Measurements from ENCODE around the gene ECM1.

Gene ECM1
- total RNA-seq: 0.72 to 0.77 reads per million in 2 donors

DNA sequence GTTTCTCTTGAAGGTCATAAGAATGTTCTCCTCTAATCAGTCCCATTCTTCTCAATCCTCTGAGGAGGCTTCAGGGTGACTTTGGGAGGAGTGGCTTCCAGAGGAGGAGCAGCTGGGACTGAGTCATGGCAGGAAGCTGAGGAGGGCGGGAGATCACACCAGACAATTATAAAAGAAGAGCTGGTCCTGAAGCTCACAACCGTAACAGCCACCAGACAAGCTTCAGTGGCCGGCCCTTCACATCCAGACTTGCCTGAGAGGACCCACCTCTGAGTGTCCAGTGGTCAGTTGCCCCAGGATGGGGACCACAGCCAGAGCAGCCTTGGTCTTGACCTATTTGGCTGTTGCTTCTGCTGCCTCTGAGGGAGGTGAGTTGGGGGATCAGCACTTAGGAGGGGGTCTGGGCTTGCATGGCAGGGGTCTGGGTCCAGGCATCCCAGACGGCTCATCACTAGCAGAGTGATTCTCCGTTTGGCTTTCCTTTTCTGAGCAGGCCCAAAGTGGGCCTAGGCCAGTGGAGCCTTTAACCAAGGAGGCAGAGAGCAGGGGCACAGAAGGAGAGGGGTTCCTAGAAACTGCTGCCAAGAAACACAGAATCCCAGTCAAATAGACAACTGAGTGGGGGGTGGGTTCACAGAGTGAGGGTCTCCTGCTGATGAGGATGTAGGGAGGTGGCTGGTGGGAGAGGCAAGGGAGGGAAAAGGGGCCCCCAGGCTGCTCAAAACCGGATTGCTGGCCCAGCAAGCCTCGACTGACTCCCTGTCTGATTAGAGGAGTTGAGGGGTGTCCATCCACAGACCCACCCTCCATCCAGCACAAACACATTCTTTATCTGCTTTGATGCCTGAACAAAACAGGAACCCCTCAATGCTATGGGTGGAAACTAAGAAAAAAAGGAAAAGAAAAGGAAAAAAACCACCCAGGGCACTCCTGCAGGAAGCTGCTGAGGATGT is at the start of gene ECM1:
TSS of gene ECM1 (plus strand) at position 198 of the 953 bp plus-strand sequence. CDS start at position 299, 101 bp downstream.
- no peak for DNase-seq

GRCh38 chr1:150464422-150464826 is 43.5 kb upstream of the ECM1 start:
- DNase-seq: peak; percentile 58

DNA sequence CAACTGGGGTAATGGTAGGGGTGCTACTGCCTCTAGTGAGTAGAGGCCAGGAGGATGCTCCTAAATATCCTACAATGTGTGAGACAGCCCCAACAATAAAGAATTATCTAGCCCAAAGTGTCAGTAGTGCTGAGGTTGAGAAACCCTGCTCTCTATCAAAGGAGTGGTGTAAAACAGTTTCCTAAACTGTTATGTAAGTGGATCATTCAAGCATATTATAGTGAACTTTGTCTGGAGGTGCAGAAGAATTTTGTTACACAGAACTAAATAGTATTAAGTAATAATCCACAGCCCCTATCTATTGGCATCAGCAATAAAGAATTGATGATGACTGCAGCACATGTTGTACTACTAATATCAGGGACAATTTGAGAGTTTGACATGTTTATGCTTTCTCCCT is 40.9 kb upstream of the ECM1 start:
- DNase-seq: no peak

- no peak for DNase-seq
Observed at GRCh38 chr1:150469291-150469690, 38.6 kb upstream of the ECM1 start.

DNA sequence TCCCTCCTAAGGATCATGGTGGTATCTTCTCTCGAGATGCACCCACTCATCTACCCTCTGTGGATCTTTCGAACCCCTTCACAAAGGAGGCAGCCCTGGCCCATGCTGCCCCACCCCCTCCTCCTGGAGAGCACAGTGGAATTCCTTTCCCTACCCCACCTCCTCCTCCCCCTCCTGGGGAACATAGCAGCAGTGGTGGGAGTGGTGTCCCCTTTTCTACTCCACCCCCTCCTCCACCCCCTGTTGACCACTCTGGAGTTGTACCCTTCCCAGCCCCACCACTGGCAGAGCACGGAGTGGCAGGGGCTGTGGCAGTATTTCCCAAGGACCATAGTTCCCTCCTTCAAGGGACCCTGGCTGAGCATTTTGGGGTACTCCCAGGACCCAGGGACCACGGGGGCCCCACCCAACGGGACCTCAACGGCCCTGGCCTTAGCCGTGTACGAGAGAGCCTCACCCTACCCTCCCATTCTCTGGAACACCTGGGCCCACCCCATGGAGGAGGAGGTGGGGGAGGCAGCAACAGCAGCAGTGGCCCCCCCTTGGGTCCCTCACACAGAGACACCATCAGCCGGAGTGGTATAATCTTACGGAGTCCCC is 35.2 kb upstream of the ECM1 start:
- no peak for DNase-seq

DNA sequence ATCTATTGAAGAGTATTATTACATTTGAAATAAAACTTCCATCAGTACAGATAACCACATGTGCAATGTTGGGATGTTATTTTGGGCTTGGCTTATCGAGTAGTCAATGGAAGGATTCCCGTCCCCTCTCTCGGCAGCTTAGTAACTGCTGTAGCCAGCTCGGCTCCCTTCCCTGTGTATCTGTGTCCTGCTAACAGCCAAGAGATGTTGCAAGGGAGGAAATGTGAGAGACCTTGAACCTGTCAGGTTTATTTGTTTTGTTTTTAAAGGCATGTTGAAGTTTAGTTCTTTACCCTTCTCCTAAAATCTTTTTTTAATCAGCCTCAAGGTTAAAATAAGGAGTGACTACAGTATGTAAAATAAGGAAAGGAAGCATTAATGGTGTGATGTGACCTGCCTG is 34.2 kb upstream of the ECM1 start:
- no peak for DNase-seq

DNA sequence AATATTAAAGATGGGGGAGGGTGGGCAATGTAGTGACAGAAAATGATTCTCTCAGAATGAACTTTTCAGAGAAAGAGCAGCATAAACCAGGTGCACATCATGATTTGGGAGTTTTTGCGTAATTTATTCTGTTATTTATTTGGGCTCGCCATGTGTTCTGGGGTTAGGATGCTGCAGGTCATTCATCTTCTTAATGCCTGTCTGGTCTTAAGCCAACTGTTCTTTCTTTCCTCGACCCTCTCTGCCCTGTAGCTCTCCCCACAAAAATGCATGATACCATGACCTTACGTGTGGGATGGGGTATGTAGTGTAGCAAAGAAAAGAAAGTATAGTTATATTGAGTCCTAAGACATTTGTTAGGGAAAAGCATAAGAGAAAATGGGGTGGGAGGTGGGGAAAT is 33.0 kb upstream of the ECM1 start:
- no peak for DNase-seq

- DNase-seq: no peak
Observed at GRCh38 chr1:150476754-150477153, 31.2 kb upstream of the ECM1 start.

DNA sequence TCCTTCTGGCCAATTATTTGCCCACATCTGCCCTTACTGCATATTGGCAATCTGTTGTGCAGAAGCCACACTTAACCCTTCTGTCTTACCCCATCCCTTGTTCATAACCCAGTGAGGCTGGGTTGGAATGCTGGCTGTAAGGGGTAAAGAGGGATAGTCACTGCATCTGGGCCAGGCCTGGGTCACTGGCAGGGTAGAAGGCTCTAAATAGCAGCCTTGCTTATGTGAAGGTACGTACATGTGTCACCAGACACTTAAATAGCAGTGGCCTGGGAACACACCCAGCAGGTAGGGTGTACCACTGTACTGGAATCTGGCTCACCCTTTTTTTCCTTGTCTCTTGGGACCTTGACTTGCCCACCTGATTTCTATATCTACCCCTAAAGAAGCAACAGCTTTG is 30.6 kb upstream of the ECM1 start:
- no peak for DNase-seq

DNA sequence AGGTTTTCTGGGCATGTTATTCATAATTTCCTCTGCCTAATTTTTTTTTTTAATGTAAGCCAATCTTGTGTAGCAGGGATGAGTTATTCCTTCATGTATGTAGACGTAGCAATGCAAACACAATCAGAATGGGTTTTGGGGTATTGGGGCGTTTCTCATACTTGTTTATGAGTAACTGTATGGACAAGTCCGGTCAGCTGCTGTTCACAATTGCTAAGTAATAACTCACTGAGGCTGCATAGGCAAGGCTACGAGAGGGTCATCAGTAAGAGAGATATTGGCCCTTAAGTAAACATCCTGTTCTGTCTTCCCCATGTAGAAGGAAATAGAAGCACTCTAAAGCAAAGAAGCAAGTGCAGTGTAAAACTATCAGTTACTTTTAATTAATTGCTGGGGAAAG is 30.2 kb upstream of the ECM1 start:
- DNase-seq: no peak

DNA sequence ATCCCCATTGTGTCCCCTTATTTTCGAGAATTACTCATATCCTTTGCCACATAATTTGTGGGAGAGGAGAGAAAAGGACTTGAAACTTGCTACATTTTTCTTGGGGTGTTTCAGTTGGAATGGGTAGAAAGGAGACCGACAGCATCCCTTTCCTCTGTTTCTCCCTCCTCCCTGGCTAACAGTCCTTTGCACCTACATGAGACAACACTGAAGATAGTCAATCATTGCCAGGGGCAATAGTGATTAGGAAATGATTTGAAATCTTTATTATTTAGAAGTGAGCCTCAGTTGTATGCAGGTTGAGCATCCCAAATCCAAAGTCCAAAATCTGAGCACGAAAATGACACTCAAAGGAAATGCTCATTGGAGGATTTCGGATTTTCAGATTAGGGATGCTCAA is 28.5 kb upstream of the ECM1 start:
- DNase-seq: no peak

DNA sequence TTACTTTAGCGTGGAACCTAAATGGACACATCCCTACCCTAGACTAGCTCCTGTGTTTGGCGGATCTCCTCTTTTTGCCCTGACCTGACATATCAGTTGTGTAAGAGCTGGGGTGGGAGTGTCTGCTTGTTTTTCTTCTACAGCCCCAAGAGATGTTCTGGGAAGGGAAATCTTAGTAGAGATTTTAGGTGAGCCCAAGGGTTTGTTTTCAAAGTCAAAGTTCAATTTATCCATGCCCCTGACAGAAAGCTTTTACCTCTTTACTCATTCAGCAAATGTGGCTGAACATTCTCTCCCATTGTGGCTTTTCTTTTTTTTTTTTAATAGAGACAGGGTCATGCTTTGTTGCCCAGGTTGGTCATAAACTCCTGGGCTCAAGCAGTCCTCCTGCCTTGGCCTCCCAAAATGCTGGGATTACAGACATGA is 28.0 kb upstream of the ECM1 start:
- DNase-seq: no peak

- no peak for DNase-seq
Observed at GRCh38 chr1:150484431-150484830, 23.5 kb upstream of the ECM1 start.

- no peak for DNase-seq
Observed at GRCh38 chr1:150484861-150485260, 23.0 kb upstream of the ECM1 start.

DNA sequence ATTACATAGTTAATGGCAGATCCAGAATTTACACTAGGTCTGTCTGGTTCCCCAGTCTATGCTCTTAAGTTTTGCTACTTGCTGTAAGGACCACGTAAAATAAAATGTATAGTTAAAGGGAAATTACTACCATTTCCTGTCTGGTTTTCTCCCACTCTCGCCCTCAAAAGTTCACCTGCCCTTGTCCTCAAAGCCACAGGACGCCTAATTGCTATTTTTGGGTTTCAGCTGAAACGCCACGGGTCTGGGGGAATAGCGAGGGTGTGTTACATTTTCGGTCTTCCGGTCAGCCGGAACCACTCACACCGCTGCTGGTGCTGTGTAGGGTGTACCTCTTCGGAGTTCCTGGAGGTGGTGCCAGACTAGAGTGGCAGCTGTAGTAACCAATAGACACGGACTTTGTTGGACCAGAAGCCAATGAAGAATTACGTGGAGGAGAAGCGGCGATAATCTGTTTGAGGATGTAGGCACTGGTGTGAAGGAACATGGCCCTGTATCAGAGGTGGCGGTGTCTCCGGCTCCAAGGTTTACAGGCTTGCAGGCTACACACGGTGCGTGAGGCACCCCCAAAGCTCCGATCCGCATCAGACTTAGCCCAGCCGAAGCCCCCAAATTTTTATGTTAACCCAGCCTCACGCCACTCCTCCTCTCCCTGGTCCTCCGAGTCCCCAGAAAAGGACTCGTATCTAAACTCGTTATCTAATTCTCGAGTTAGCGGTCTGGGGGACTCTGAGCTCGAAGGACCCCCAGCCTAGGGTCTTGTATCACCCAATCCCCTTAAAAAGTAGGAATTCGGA is 20.7 kb upstream of the ECM1 start, which contains the start of gene TARS2:
TSS of gene TARS2 (plus strand) at position 454 of the 797 bp plus-strand sequence. CDS start at position 486, 32 bp downstream.
- peak; percentile 83 for DNase-seq

GRCh38 chr1:150487763-150488115 is 20.2 kb upstream of the ECM1 start:
- no peak for DNase-seq

GRCh38 chr1:150493175-150493574 is 14.7 kb upstream of the ECM1 start:
- DNase-seq: no peak

DNA sequence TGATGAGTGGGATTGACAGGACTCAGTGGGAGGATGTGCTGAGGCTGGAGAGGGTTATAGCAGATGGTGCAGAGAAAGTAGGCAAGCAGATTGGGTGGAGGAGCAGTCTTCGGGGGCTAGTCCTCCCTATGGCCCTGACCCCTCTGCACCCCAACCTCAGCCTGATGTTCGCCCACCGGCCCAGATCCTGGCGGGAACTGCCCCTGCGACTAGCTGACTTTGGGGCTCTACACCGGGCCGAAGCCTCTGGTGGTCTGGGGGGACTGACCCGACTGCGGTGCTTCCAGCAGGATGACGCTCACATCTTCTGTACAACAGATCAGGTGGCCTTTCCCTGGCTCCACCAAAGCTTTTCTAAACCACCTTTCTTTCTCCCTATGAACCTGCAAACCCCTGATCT is 9.6 kb upstream of the ECM1 start:
- DNase-seq: no peak

DNA sequence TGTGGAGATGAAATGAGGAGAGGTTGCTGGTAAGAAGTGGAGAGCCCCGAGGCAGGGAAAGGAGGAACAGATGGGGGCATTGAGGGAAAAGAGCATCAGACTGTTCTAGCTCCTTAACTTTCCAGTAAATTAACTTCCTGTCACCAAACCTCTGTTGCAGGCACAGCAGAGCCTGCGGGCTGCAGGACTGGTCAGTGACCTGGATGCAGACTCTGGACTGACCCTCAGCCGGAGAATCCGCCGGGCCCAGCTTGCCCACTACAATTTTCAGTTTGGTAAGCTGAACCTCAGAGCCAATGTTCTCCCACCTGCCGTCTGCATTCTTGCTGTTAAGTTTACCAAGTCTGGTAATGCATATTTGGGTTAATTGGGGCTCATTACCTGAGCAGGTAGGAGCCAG is 2.5 kb upstream of the ECM1 start:
- DNase-seq: no peak

- no peak for DNase-seq
Observed at GRCh38 chr1:150508982-150509381, 1.1 kb downstream of the ECM1 start.

- no peak for DNase-seq
Observed at GRCh38 chr1:150511551-150511950, 3.6 kb downstream of the ECM1 start.

DNA sequence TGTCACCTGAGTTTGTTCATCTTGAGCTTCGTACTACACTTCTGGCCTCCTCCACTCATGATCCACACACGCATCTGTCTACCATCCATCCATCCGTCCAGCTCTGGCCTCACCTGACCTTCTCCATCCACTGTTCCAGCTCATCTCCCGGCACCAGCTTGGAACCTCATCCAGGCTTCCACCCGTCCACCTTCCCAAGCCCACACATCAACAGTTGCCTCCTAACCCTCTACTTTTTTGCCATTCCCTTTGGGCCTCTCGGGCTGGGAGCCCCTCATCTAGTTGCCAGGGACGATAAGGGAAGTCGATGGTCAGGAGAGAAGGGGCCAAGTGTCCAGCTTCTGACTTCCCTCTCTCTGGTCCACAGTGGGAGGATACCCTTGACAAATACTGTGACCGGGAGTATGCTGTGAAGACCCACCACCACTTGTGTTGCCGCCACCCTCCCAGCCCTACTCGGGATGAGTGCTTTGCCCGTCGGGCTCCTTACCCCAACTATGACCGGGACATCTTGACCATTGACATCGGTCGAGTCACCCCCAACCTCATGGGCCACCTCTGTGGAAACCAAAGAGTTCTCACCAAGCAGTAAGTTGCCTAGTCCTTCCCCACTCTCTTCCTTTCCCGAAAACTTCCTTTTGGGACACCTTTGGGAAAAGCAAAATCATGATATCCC is 4.2 kb downstream of the ECM1 start:
- DNase-seq: no peak

DNA sequence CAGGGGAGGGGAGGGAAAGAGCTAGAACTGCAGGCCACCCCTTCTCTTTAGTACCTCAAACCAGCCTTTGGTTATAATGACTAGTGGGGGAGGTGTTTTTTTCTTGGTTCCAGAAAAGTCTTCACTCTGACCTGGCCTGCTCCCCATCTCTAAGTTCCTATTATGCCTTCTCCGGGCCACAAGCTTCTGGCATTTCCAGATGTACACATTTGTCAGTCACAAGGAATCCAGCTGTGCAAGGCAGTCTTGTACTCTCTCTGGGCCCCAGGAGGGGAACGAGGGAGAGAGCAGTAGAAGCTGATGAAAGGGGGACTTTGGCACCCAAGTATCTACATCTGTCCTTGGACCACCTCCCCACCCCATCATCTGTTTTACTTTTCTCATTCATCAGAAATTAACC is 4.9 kb downstream of the ECM1 start:
- DNase-seq: no peak

Measured in T-helper 9 cell (primary cell).